ENCODE measurements around the gene CABP1.

Gene CABP1

DNA sequence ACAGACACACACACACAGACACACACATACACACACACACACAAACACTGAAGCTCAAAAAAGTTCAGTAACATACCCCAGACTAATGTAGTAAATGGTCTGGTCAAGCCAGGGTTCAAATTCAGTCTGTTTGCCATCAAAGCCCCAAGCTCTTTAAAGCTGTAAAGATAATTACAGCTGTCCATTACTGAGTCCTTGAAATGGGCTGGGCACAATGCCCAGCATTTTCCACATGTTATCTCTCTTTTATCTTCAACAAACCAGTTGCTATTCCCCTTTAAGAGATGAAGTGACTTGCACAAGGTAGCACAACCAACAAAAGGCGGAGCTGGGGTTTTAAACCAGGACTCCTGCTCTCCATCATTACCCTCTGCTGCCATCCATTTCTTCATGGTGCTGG lies 62.2 kb downstream of the CABP1 start:
- TF ChIP-seq, protein P1, sequence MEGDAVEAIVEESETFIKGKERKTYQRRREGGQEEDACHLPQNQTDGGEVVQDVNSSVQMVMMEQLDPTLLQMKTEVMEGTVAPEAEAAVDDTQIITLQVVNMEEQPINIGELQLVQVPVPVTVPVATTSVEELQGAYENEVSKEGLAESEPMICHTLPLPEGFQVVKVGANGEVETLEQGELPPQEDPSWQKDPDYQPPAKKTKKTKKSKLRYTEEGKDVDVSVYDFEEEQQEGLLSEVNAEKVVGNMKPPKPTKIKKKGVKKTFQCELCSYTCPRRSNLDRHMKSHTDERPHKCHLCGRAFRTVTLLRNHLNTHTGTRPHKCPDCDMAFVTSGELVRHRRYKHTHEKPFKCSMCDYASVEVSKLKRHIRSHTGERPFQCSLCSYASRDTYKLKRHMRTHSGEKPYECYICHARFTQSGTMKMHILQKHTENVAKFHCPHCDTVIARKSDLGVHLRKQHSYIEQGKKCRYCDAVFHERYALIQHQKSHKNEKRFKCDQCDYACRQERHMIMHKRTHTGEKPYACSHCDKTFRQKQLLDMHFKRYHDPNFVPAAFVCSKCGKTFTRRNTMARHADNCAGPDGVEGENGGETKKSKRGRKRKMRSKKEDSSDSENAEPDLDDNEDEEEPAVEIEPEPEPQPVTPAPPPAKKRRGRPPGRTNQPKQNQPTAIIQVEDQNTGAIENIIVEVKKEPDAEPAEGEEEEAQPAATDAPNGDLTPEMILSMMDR (conservative IDR thresholded peaks at IDR 0.05), result no peak
- H3K27ac ChIP-seq, result peak overlapping the region; percentile 63

DNA sequence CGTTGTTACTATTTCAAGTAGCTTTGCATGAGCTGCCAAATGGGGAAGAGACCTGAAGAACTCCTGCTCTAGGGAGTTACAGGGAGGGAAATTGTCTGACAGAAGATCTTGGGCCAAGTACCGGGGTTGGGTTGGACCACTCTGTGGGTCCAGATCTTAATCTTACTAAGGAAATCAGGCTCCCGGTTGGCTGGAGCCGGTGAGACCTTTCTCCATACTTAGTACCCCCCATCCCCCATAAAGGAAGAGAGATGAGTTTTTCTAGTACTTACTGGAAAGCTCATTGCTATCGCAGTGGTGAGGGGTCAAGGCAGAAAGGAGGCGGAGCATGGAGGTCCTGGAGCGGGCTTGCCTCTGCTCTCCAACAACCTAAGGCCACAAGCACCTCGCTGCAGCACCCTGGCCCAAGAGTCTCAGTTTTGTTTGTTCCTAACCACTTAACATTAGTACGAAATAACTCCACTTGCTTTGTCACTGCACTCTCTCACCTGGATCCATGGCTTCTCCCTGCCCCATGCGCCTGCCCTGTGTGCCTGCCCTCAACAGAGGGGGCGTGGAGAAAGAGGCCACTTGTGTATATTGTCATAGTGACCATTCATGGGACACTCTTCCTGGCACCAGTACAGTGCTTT lies 63.0 kb downstream of the CABP1 start:
- TF ChIP-seq, protein P1 (conservative IDR thresholded peaks at IDR 0.05), result no peak
- H3K27ac ChIP-seq, result peak overlapping the region; percentile 63

GRCh38 chr12:120705618-120706017 lies 65.2 kb downstream of the CABP1 start:
- TF ChIP-seq, protein P1 (conservative IDR thresholded peaks at IDR 0.05), result no peak
- peak overlapping the region; percentile 10; the same call in 1 of the 2 replicates for H3K27ac ChIP-seq

- peak overlapping the region; percentile 10; the same call in 1 of the 2 replicates for H3K27ac ChIP-seq
Observed at GRCh38 chr12:120706029-120706428, 65.6 kb downstream of the CABP1 start.

GRCh38 chr12:120708651-120709050 lies 68.2 kb downstream of the CABP1 start:
- TF ChIP-seq, protein P1 (conservative IDR thresholded peaks at IDR 0.05), result no peak
- H3K27ac ChIP-seq, result peak overlapping the region; percentile 96

More at GRCh38 chr12:120706029-120706428, 65.6 kb downstream of the CABP1 start:
- TF ChIP-seq, protein P1 (conservative IDR thresholded peaks at IDR 0.05), result no peak

DNA sequence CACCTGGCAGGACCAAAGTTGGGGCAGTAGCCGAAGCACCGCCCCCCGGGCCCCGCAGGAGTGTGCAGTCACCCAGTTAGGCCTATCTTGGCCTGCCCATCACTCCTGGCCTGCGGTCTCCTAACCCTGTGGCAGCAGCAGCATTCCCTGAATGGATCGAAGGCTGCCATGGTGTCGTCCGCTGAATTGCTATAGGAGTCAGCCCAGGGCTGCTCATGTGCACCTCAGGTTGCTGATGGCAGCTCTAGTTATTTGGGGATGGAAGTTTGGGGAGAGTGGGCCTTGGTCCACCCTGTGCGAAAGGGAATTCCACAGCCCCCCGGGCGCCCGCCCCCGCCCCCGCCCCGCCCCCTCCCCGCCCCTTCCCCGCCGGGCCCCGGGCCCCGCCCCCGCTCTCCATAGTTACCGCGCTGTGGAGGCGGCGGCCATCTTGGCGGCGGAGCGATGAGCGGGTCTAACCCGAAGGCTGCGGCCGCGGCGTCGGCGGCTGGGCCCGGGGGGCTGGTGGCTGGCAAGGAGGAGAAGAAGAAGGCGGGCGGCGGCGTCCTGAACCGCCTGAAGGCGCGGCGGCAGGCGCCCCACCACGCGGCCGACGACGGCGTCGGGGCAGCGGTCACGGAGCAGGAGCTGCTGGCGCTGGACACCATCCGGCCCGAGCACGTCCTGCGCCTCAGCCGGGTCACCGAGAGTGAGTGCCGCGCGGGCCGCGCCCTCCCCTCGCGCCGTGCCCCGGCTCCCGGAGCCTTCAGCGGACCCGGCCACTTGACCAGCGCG lies 69.8 kb downstream of the CABP1 start, which contains the start of gene UNC119B:
Gene UNC119B (plus strand): TSS at position 428 of the 774 bp plus-strand sequence. CDS start 17 bp downstream, at position 445.
- TF ChIP-seq, protein P1 (conservative IDR thresholded peaks at IDR 0.05), result no peak
- H3K27ac ChIP-seq, result peak within 1 kb of the TSS; percentile 96

DNA sequence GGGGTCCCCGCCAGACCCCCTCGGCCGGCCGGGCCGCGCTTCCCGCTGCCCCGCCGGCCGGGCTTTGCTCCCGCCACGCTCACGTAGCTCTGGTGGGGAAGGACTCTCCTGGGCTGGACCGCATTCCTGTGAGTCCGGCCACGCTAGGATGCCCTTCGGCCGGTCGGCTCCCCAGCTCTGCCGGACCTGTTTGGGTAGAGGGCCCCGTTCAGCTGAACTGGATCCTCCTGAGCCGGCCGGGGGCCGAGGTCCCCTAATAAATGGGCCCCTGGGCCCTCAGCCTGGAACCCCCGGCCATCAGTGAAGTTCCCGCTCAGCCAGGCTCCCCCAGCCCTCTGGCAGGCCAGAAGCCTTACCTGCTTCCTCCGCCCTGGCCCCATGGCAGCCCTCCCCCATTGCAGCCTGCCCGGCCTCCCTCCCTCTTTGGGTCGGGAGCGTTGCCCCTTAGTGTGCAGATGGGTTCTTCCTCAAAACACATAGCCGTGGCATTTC lies 70.4 kb downstream of the CABP1 start:
- TF ChIP-seq, protein P1 (conservative IDR thresholded peaks at IDR 0.05), result no peak
- H3K27ac ChIP-seq, result peak overlapping the region; percentile 96

Measured in VCaP (cell line).